T-helper 2 cell (primary cell): Measurements from ENCODE around the gene EXOC4.

Source experiments
- DNase-seq, 5 experiments: peaks; one replicate each; pipeline versions ENCODE4 v3.0.0 to v3.0.0-alpha.2; 2012 to 2022

EXOC4 gene

DNA sequence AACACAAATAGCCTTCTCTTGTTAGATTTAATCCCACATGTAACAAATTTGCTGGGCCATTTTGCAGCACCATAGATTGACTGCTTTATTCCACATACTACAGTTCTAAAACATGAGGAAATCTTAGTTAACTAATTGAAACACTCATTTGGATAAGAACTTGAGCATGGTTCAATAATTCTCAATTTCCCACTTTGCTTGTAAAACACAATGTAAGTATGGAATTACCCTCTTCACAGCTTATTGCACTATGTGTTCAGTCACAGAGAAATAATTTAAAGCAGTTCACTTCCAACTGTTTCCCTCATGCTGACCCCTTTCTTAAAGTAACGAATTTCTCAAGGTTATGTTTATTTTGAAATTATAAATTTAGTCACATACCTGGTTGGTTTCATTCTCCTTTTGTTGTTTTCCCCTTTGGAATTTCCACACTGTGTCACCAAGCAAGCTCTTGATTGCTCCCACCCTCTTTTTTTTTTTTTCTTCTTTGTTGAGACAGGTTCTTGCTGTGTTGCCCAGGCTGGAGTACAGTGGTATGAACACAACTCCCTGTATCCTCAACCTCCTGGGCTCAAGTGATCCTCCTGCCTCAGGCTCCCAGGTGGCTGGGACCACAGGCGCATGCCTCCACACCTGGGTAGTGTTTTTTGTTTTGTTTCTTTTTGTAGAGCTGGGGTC lies 425.4 kb downstream of the EXOC4 start:
- DNase-seq: no peak

DNA sequence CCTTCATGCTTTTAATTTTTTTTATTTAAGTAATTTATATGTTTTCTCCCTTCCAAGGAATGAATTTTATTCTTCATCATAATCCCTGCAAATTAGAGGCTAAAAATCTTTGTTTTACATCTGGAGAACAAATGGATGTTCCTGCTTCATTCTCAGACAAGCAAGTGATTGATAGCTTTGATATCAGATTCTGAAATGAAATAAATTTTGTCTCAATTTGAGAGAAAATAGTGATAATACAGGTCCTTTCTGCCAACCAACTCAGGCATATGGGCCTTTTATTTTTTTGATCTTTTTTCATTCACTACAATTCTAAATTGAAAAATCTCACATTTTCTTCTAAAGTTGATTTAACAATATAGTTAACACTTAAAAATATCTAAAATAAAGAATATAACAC lies 427.1 kb downstream of the EXOC4 start:
- no peak for DNase-seq

DNA sequence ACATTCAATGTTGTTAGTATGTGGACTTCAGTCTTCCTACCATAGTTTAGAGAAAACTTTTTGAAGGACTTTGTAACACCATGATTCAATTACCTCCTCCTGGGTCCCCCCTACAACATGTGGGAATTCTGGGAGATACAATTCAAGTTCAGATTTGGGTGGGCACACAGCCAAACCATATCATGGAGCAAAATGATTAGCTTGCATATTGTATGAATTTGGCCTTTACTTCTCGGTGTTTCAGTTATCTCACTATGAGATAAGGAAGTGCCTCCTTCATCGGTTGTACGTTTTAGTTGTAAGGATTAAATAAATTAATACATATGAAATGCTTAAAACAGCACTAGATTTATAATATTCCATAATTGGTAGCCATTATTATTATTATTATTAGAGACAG lies 428.7 kb downstream of the EXOC4 start:
- no peak for DNase-seq

DNA sequence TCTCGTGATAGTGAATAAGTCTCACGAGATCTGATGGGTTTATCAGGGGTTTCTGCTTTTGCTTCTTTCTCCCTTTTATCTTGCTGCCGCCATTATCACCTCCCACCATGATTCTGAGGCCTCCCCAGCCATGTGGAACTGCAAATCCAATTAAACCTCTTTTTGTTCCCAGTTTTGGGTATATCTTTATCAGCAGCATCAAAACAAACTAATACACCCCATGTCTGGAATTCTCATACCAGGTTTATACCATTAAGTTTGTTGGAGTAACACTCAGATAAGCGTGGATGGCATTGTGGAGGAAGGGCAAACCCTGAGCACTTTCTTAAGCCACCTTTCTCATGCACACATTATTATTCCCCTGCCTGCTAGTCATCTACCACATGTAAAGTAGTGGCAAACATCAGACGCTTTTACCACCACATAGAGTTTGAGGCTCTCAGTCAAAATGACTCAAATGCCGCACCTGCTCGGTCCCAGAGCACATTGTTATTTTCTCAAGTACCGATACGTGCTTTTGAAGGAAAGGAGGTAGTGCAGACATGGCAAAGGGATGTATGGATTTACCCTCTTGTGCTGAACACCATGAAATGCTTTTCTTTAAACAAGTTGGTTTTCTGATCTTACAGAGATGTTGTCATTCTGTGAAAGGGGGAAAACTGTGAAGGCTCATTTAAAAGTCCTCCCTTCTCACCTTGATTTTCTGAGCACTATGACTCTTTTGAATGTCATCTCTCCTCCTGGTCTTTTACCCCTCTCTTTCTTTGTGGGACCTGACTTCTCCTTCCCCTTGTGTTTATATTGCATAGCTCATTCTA lies 429.7 kb downstream of the EXOC4 start:
- DNase-seq: no peak

DNA sequence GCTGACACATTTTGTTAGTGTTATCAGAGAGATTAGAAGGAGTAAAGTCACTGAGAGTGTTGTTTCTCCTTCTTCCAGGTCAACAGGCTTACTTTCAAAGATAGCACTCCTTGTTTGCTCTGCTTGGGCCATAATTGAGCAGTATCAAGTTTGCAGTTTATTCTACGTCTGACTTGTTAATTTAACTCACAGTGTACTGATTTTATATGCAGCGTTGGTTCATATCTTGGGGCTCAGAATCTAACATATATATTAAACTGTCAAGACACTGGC lies 430.2 kb downstream of the EXOC4 start:
- DNase-seq: no peak

DNA sequence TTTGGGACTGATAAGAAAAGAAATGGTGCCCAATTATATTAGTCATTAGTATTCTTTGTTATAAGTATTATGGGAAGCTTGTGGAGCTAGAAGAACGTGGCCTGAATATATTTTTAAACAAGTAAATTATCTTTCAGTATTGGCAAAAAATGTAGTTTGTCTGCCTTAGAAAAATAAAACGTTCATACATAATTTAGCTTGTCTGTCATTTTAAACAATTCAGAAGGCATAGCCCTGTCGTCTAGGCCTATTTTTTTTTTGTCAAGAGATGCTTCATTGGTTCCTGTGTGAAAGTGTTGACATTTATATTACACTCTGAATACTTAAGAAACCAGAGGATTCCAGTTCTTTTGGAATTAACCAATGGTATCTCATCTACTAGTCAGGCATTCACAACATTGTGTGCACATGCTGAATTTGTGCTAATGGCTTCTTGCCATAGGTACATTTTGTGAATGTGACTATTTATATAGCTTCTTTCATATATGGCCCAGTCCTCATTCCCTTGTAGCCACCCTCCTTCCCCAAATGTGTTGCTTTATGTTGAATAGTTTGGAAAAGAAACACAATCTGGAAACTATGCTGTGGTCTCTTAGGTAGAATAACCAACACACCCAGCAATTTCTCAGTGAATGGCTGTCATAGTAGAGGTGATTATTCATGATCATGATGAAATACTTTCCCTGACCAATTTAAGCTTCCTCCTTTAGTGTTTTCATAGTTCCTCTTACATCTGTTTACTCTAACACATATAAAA lies 435.8 kb downstream of the EXOC4 start:
- DNase-seq: no peak

DNA sequence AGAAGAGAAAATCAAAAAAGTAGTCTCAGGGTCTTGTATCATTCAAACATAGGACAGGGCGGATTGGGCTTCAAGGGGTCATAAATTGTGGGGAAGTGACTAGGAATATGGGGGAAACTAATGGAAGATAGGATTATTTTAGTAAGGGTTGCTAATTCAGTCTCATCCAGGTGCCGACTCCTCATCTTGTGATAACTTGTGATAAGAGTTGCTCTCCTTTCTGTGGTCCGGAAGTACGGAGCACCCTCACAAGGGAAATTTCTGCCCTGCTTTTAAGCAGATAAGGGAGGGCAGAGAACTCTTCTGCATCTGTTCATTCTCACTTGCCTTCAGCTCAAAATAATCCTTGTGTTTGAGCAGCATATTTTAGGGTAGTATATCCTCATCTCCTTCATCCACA lies 437.9 kb downstream of the EXOC4 start:
- DNase-seq: no peak

DNA sequence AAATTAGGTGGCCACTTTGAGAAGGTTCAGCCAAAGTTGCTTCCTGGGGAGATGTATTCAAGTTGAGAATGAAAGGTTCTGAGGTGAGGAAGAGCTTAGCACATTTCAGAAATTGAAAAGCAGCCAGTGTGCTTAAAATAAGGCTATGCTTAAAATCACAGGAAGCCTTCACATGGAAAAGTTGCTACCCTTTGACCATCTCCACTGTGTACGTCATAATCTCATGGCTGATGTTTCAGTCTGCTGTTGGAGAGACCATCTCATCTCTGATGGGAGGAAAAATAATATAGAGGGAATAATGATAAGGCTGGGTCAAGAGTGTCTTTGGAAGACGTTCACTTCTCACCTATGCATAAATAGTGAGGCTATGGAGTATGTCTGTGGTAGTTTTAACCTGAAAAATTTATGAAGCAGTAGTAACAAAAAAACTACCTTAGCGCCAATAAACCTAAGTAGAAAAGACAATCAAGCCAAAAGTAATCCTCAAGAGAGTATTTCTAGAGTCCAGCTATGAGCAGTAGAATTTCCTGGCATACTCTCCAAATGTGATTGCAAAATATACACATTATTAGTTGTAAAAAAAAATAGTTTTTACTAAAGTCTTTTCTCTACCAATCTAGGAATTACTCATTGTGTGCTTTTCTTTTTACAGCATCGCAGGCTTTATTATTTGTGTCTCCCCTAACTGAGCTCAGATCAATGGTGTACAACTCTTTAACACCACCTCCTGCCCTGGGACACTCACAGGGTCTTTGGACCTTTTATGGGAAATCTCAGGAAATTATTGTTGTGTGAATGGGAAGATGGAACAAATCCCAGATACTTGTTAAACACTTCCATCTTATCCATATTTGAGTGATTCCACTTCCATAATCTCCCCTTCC lies 439.1 kb downstream of the EXOC4 start:
- no peak for DNase-seq

DNA sequence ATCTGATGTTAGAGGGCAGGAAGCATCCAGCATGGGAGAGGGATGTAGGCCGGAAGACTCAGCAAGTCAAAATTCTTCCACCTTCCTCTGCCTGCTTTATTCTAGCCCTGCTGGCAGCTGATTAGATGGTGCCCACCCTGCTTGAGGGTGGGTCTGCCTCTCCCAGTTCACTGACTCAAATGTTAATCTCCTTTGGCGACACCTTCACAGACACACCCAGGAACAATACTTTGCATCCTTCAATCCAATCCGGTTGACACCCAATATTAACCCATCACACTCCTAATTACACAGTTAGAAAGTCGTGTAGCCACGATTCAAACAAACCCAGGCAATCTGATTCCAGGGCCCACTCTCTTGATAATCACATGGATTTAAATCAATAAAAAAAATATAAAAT lies 440.4 kb downstream of the EXOC4 start:
- DNase-seq: no peak

DNA sequence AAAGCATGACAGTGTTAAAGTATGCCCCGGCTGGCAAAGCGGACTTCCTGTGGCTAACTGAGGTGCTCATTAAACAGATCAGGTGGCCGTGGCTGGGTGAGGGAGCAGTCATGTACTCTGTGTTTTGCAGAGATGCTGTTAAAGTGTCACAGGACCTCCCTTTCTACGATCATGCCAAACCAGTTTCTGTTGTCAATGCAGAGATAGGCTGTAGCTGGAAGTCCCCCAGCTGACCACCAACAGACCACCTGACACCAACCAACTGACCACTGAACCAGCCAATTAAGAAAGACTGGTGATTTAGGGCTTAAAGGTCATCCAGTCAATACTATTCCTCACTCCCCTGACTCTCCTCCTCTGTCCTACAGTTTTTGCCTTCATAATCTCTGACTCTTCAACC lies 443.2 kb downstream of the EXOC4 start:
- DNase-seq: no peak

DNA sequence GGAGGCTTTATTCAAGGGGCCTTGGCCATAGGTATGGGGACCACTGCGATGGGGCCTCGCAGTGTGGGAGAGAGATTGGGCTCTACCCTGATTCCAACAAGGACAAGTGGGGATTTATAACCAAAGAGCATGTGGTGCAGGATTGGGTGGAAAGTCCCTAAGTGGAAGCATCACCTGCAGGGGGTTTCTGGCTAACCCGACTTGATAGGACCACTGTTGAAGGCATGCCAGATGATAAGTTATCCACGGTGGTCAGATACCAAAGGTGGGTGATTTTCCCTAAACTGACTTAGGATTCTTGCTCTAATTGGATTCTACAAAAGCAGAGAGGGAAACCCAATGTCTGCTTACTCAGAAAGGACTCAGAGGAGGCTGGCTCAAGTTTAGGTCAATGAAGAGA lies 444.7 kb downstream of the EXOC4 start:
- DNase-seq: no peak

DNA sequence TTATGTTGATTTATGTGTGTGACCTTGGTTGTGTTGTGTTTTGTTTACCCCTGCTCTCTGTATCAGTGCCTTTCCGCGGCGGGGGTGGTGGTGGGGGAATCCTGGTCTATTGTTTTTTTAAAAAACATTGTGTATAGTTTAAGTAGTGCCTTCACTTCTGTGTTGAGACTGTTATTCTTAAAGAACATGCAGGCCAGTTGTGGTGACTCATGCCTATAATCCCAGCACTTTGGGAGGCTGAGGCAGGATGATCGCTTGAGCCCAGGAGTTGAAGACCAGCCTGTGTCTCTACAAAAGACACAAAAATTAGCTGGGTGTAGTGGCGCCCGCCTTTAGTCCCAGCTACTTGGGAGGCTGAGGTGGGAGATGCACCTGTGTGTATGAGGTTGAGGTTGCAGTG lies 445.2 kb downstream of the EXOC4 start:
- DNase-seq: no peak

DNA sequence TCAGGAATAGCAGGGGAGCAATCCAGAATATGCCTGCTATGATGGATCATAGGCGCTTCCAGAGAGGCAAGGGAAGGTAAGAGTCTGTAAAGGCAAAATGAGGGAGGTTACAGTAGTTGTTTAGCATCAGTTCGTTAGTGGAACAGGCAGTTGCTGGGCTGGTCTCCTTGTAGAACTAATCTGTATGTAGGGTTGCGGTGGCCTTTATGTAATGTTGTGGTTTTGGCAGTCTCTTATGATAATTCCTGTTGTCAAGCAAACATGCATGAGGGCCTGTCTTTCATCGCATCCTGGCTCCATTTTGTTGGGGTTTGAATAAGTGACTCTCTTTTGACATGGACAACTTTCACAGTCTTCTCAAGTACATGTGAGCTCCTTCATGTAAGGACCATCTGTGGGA lies 446.5 kb downstream of the EXOC4 start:
- DNase-seq: no peak

DNA sequence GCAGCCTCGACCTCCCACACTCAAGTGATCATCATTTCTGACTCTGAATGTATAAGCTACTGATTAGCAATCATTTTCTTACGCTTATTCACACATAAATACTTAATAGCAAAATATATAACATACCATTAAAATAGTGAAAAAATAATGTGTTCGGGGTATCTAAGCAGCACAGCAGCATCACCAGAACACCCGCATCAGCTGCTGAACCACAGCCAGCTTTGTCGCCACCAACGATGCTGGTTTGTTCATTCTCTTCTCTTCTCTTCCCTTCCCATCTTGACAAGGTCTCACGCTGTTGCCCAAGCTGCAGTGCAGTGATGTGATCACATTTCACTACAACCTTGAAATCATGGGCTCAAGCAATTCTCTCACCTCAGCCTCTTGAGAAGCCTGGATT lies 449.2 kb downstream of the EXOC4 start:
- no peak for DNase-seq

DNA sequence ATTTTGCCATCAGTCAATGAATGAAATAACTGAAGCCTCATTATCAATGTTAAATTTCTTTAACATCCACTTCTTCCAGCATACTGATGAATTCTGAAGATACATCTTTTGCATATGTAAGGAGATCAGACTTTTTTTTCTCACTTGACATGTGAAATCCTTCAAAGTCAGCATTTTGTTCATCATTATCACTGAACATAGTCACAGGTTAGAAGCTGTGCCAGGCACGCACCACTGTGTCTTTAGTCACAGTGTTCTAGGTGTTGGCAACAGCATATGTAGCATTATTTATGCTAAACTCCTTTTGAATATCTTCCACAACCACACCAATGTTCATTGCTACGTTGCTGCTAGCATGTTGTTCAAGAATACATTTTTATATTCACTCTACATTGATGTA lies 450.1 kb downstream of the EXOC4 start:
- DNase-seq: no peak

DNA sequence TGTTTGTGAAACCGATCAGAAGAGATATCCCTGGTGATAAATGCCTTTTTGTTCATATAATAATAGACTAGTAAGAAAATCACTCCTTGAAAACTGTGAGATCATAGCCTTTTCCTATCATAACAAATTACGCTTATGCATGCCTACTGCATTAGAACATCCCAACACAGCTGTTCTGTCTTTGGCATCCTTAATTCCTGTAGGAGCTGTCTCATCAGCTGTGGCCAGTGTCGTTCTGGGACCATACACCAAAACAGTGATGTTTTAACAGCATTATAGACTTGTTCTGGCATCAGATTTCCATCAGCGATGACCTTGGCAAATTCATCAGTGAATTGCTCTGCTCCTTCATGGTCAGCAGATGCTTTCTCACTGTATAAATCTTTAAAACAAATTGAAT lies 450.7 kb downstream of the EXOC4 start:
- DNase-seq: no peak

DNA sequence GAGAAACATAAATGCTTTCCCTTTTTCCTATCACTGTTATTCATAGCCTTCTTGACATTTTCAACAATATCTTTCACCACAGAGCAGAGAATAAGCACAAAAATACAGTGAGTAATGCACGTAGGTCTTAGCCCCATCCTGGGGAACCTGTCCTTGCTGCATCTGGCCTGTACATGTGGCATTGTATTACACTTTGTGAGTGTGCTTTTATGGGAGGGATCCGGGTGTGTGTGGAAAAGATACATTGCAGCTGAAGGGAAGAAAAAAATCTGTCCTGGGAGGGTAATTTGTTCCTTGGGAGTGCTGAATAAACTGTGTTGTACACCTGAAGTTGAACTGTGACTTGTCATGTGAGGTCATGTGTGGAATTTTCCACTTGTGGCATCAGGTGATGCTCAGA lies 451.6 kb downstream of the EXOC4 start:
- DNase-seq: no peak

DNA sequence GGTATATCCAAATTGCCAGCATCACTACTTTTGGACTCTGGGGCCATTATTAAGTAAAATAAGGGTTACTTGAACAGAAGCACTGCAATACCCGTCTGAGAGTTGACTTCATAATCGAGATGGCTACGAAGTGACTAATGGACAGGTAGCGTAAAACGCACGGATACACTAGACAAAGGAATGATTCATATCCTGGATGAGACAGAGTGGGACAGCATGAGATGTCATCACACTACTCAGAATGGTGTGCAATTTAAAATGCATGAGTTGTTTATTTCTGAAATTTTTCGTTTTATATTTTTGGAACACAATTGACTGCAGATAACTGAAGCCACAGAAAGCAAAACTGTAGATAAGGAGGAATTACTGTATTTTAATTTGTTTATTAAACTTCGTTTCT lies 452.7 kb downstream of the EXOC4 start:
- DNase-seq: no peak

DNA sequence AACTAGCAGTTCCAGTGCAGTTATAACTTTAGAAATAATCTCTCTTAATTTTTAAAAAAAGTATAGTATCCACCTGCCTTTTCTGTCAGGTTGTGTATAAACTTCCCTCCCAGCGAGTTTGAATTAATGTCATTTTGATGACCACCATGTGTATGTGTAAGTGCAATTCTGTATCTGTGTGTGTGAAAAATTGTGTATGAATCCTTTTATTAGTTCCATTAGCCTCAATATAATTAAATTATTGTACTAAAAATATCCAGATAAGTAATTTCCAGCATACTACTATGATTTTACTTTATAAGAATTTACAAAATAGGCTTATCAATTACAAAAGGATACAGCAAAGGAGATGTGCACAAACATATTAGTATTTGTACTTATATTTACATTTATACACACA lies 453.1 kb downstream of the EXOC4 start:
- no peak for DNase-seq

DNA sequence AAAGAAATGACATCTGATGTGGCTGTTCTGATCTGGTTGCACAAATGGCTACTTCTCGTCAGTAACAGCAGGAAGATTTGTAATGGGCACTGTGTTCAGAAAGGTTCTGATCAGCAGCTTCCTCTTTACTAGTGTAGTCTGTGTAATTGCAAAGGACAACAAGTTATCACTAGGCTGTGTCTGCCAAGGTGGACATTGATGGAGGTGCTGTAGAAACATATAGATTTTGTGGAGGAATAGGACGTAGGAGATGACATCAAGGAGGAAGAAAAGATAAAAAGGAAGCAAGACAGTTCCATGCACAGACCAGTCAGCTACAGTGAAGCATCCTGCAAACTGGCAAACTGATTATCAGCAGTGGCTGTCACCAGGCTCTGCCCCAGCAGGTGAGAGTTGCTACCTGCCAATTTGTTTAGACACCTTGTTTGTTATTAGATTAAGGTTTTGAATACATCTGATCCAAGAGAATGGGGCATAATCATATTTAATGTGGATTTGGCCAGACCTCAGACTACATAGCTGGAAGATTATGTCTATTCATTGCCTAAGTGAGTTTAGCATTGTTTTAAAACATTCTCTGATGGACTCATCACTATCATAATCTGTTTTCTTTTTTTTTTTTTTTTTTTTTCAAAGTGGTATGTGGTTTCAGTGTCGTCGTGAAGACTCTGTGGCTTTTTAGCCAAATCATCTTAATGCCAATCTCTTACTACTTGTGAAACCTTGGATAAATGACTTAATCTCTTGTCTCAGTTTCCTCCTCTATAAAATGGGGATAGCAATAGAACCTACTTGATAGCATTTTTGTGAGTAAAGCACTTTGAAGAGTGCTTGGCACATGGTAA lies 456.4 kb downstream of the EXOC4 start:
- peak in 1 of 5 experiments; percentile 20 for DNase-seq

DNA sequence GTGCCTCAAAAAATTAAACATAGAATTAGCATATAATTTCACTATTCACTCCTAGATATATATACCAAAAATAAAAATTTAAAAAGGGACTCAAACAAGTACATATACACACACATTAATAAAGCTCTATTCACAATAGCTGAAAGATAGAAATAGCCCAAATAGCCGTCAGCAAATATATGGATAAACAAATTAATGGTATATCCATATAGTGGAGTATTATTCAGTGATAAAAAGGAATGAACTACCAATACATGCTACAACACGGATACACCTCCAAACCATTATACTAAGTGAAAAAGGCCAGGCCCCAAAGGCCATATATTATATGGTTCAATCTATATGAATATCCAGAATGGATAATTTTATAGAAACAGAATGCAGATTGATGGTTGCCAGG lies 459.7 kb downstream of the EXOC4 start:
- no peak for DNase-seq

DNA sequence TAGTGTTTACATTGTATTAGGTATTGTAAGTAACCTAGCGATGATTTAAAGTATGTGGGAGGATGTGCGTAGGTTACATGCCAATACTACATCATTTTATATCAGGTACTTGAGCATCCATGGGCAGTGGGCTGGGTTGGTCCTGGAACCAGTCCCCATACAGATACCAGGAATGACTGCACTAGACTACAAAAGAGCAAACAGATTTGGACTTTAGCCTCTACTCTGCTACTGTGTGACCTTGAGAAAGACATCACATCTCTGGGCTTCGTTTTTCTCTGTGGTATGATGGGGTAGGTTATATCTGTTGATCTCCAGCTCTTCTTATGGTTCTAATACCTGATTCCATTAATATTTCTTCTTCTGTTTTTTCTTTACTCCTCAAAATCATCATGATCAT lies 461.8 kb downstream of the EXOC4 start:
- DNase-seq: no peak
